RWPE2 (cell line): ENCODE measurements around the gene CCDC149.

Experiments
- ATAC-seq: fragments of 200-7000 bp; cut with Tn5 transposase; 3 replicates; pipeline ENCODE4 v1.9.1; 2021; ENCODE audit warnings: low read depth
- DNase-seq: peaks from one replicate; pipeline ENCODE4 v3.0.0-alpha.2; 2020; ENCODE audit warnings: low spot score
- H3K27ac ChIP-seq: fragments of 450-650 bp; 2 replicates; pipeline ENCODE4 v1.5.1; 2017; ENCODE audit warnings: mild to moderate bottlenecking; ENCODE audit not compliant: poor library complexity, severe bottlenecking
- H3K27me3 ChIP-seq: fragments of 250-450 bp; sonication (Bioruptor Pico); 2 replicates; pipeline ENCODE4 v1.5.1; 2021; ENCODE audit warnings: mild to moderate bottlenecking, moderate library complexity; ENCODE audit not compliant: insufficient read depth, poor library complexity, severe bottlenecking
- H3K36me3 ChIP-seq: fragments of 250-450 bp; sonication (Bioruptor Pico); 2 replicates; pipeline ENCODE4 v1.5.1; 2020; ENCODE audit warnings: low read depth, mild to moderate bottlenecking, moderate library complexity
- H3K4me1 ChIP-seq: fragments of 250-450 bp; sonication (Bioruptor Pico); 2 replicates; pipeline ENCODE4 v1.5.1; 2021; ENCODE audit warnings: mild to moderate bottlenecking, moderate library complexity; ENCODE audit not compliant: insufficient read depth, poor library complexity, severe bottlenecking
- H3K4me3 ChIP-seq: fragments of 250-450 bp; sonication (Bioruptor Pico); 2 replicates; pipeline ENCODE4 v1.5.1; 2021; ENCODE audit warnings: mild to moderate bottlenecking, moderate library complexity; ENCODE audit not compliant: severe bottlenecking
- H3K9me3 ChIP-seq: fragments of 250-450 bp; sonication (Bioruptor Pico); 2 replicates; pipeline ENCODE4 v1.5.1; 2021; ENCODE audit warnings: mild to moderate bottlenecking, moderate library complexity; ENCODE audit not compliant: severe bottlenecking
- CTCF ChIP-seq: fragments of 450-650 bp; IDR thresholded peaks from one replicate; pipeline ENCODE4 v1.5.1; 2017; ENCODE audit warnings: mild to moderate bottlenecking, moderate library complexity; ENCODE audit not compliant: poor library complexity, severe bottlenecking

CCDC149 gene

DNA sequence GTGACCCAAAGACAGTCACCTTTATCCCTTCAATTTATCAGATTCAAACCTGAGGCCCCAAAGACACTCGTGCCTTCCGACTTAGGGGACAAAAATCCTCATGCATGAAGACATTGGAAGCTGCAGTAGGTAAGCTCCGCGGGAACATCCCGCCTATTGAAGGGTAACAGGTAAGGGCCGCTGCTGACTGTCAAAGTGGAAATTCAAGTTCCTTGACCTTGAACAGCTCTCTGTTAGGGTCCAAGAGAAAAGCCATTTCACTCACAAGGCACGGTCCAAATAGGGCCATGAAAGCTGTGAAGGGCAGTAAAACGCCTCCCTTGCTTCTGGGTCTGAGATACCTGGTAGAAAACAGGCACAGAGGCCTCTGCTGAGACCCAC, 34.2 kb downstream of the CCDC149 start:
- no peaks in the 10 kb centered on the region for H3K9me3 ChIP-seq
- H3K4me1 ChIP-seq, result no peaks in the 10 kb centered on the region
- ATAC-seq (no peak), DNase-seq (no peak)
- H3K36me3 ChIP-seq, result no peaks in the 10 kb centered on the region
- no peak overlapping the region for H3K4me3 ChIP-seq
- H3K27ac ChIP-seq, result no peak overlapping the region
- no peaks in the 10 kb centered on the region for H3K27me3 ChIP-seq
- no peak for TF ChIP-seq CTCF

- Histone ChIP-seq H3K9me3 (no peaks in the 10 kb centered on the region), H3K27me3 (no peaks in the 10 kb centered on the region), H3K4me1 (no peaks in the 10 kb centered on the region), H3K4me3 (no peak overlapping the region), H3K27ac (no peak overlapping the region), H3K36me3 (no peaks in the 10 kb centered on the region)
- ATAC-seq, result no peak
- no peak for TF ChIP-seq CTCF
- DNase-seq, result no peak
Observed at GRCh38 chr4:24877868-24878635, 34.8 kb downstream of the CCDC149 start.

DNA sequence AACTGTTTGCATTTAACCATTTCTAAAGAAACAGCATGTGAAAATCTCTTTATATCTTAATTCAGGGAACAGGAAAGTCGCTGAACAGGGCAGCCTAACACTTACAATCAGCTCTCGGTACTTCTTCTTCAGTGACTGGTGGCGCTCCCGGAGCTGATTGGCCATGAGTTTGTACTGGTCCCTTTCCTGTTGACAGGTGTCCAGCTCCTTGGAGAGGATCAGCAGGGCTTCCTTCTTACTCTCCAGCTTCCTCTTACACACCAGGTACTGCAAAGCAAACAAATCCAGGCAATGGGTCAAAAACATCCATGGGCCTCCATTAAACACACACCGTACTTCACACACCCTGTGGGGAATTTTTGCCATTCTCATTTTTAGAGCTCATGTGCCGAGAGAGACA, 36.4 kb downstream of the CCDC149 start:
- Histone ChIP-seq H3K27ac (no peak overlapping the region), H3K4me3 (no peak overlapping the region), H3K36me3 (no peaks in the 10 kb centered on the region), H3K27me3 (no peaks in the 10 kb centered on the region), H3K4me1 (no peaks in the 10 kb centered on the region), H3K9me3 (no peaks in the 10 kb centered on the region)
- DNase-seq (no peak), ATAC-seq (no peak)
- no peak for TF ChIP-seq CTCF

- no peak for DNase-seq
- H3K27ac ChIP-seq, result no peak overlapping the region
- no peak for TF ChIP-seq CTCF
- no peaks in the 10 kb centered on the region for H3K4me1 ChIP-seq
- no peaks in the 10 kb centered on the region for H3K9me3 ChIP-seq
- no peaks in the 10 kb centered on the region for H3K27me3 ChIP-seq
- no peaks in the 10 kb centered on the region for H3K36me3 ChIP-seq
- ATAC-seq, result no peak
- no peak overlapping the region for H3K4me3 ChIP-seq
Observed at GRCh38 chr4:24872720-24873119, 40.1 kb downstream of the CCDC149 start.

DNA sequence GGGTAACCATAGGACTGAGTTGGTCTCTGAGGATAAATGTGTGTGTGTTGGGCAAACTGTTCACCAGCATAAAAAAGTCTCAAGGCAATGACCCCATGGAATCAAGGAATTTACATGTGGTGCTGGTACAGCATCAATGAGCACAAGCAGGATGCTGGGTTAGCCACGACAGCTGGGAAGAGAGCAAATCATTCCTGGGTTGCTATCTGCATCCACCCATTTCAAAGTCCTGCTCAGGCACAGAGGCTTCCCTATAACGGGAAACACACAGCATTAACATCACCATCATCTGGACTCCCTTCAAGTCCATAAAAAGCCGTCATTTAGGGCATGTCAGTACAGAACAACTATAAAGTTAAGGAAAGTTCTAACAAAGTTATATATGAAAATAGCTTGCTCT, 41.6 kb downstream of the CCDC149 start:
- ATAC-seq, result no peak
- no peaks in the 10 kb centered on the region for H3K36me3 ChIP-seq
- no peaks in the 10 kb centered on the region for H3K9me3 ChIP-seq
- no peak for TF ChIP-seq CTCF
- no peak overlapping the region for H3K27ac ChIP-seq
- H3K4me1 ChIP-seq, result no peaks in the 10 kb centered on the region
- DNase-seq, result no peak
- no peaks in the 10 kb centered on the region for H3K27me3 ChIP-seq
- H3K4me3 ChIP-seq, result no peak overlapping the region
